ENCODE data around the gene PSMB9. TPM values are rescaled to one million over a fixed set of nuclear protein-coding genes. Genes with fewer than 3 reads are reported as not detected.
"Not testable (repeated sequence)": the region's sequence is repeated elsewhere in the genome, so short reads cannot be mapped to it uniquely, and the experiment has no call there.

PSMB9 gene
- total RNA-seq, result 34.8 and 59.6 TPM in 2 replicates

DNA sequence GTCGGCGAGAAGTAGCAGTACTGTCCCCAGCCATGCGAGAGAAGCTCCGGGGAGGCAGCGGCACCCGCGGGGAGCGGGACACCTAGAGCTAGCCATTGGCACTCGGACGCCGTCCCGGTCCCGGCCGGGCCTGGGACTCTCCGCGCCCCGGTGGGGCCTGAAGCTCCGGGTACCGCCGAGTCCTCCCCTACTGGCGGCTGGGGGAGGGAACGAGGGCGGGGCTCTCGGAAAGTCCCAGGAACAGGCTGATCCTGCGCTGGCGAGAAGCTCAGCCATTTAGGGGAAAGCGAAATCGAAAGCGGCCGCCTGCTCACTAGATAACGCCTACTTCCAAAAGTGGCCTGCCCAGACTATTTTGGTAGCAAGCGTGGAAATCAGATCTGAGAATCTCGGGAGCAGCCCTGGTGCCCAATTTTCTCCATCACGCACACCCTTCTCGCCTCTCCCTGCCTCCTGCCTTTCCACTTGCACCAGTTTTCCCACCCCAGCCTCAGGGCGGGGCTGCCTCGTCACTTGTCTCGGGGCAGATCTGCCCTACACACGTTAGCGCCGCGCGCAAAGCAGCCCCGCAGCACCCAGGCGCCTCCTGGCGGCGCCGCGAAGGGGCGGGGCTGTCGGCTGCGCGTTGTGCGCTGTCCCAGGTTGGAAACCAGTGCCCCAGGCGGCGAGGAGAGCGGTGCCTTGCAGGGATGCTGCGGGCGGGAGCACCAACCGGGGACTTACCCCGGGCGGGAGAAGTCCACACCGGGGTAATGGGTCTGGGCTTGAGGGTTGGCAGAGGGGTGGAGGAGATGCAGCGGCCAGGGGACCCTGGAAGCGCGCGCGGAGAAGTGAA lies at the start of gene PSMB9, which contains the start of gene TAP1:
Gene PSMB9 (plus strand): TSS at position 652 of the 835 bp plus-strand sequence. CDS start 38 bp downstream, at position 690.
Gene TAP1 (minus strand): TSS at position 164 of the 835 bp plus-strand sequence. CDS start 68 bp downstream, at position 96.
- DNase-seq (ENCODE audit: low read depth), result peak; percentile 96
- TF ChIP-seq, protein P1, sequence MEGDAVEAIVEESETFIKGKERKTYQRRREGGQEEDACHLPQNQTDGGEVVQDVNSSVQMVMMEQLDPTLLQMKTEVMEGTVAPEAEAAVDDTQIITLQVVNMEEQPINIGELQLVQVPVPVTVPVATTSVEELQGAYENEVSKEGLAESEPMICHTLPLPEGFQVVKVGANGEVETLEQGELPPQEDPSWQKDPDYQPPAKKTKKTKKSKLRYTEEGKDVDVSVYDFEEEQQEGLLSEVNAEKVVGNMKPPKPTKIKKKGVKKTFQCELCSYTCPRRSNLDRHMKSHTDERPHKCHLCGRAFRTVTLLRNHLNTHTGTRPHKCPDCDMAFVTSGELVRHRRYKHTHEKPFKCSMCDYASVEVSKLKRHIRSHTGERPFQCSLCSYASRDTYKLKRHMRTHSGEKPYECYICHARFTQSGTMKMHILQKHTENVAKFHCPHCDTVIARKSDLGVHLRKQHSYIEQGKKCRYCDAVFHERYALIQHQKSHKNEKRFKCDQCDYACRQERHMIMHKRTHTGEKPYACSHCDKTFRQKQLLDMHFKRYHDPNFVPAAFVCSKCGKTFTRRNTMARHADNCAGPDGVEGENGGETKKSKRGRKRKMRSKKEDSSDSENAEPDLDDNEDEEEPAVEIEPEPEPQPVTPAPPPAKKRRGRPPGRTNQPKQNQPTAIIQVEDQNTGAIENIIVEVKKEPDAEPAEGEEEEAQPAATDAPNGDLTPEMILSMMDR (IDR thresholded peaks at IDR 0.05; ENCODE audit: insufficient read depth, low read depth, low read length), result peak; percentile 77
- H3K4me3 ChIP-seq (ENCODE audit: low read depth, low read length), result peak within 1 kb of the TSS; percentile 95

DNA sequence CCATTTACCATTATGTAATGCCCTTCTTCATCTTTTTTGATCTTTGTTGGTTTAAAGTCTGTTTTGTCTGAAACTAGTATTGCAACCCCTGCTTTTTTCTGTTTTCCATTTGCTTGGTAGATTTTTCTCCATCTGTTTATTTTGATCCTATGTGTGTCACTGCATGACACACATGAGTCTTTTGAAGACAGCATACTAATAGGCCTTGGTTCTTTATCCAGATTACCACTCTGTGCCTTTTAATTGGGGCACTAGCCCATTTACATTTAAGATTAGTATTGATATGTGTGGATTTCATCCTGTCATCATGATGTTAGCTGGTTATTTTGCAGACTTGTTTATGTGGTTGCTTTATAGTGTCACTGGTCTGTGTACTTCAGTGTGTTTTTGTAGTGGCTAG lies 48.6 kb upstream of the PSMB9 start:
- not testable (repeated sequence) for H3K4me3 ChIP-seq (ENCODE audit: low read depth, low read length); DNase-seq (ENCODE audit: low read depth)

DNA sequence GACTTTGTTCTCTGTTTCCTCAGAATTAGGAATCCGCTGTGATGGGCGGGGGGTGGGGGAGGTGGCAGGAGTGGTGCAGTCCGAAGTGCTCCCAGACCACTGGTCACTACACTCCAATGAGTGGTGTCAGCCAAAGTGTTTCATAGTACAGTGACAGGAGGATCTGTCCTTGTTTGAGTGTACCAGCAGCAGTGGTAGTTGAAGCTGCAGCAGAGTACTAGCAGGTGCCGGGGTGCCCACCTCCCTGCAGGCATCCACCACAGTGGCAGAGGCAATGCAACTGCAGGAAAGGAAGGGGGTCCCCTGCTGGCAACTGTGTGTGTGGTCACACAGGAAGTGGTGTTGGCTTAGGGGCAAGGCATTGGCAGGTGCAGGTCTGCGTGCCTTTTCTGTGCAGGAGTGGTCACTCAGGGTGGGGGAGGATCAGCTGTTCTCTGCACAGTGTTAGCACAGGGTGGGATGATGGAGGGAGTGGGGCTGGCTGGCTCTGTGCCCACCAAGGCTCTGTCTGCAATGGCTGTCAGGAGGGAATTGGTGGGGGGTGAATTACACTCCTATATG lies 46.9 kb upstream of the PSMB9 start:
- TF ChIP-seq, protein P1 (IDR thresholded peaks at IDR 0.05; ENCODE audit: insufficient read depth, low read depth, low read length), result no peak
- H3K4me3 ChIP-seq (ENCODE audit: low read depth, low read length), result no peak overlapping the region
- no peak for DNase-seq (ENCODE audit: low read depth)

DNA sequence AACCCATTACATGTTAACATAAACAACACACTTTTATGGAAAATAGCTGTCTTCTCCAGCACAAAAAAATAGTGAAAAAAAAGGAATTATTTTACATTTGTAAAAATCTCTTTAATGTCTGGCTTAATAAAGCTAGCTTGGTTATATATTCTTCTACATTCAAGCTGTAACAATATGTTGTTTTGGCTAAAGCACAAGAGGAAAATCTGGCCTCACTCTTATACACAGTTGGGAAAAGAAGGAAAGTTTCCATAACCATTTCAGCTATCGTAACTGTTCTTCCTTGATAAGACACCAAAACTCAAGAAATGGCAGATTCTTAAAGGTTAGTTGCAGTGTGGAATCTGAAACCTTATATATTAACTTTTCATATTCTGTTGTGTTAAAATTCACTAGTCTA lies 44.8 kb upstream of the PSMB9 start:
- TF ChIP-seq, protein P1 (IDR thresholded peaks at IDR 0.05; ENCODE audit: insufficient read depth, low read depth, low read length), result no peak
- no peak overlapping the region for H3K4me3 ChIP-seq (ENCODE audit: low read depth, low read length)
- DNase-seq (ENCODE audit: low read depth), result no peak

DNA sequence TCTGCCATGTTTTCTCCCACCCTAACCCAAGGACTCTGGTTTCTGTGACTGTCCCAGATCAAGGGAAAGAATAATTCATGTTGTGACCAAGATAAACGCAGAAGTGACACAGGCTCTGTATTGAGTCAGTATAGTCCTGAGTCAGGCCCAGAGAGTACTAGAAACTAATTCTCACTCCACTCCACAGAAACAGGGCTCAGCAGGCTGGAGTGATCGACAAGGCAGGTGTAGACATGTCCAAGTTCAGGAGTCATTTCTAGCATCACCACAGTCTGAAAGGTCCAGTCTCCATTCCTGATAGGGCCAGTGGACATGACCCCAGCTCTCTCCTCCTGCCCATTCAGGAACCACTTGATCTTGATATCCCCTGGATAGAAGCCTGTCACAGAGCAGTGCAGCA lies 39.8 kb upstream of the PSMB9 start:
- DNase-seq (ENCODE audit: low read depth), result no peak
- TF ChIP-seq, protein P1 (IDR thresholded peaks at IDR 0.05; ENCODE audit: insufficient read depth, low read depth, low read length), result no peak
- H3K4me3 ChIP-seq (ENCODE audit: low read depth, low read length), result no peak overlapping the region

- peak; percentile 82 for DNase-seq (ENCODE audit: low read depth)
- TF ChIP-seq, protein P1 (IDR thresholded peaks at IDR 0.05; ENCODE audit: insufficient read depth, low read depth, low read length), result no peak
- H3K4me3 ChIP-seq (ENCODE audit: low read depth, low read length), result no peak overlapping the region
Measured at GRCh38 chr6:32815115-32815514, 38.9 kb upstream of the PSMB9 start.

GRCh38 chr6:32815996-32816395 lies 38.0 kb upstream of the PSMB9 start:
- DNase-seq (ENCODE audit: low read depth), result no peak
- TF ChIP-seq, protein P1 (IDR thresholded peaks at IDR 0.05; ENCODE audit: insufficient read depth, low read depth, low read length), result no peak
- no peak overlapping the region for H3K4me3 ChIP-seq (ENCODE audit: low read depth, low read length)
